ENCODE results near the gene RSL1D1. TPM values are rescaled to one million over a fixed set of nuclear protein-coding genes. Genes with fewer than 3 reads are reported as not detected.

Gene RSL1D1
- total RNA-seq, 3 donors from 2014 or later = 81.9 to 116 (median 82.0) TPM

GRCh38 chr16:11794996-11795886 is 56.1 kb downstream of the RSL1D1 start:
- Histone ChIP-seq H3K4me3 (no peak overlapping the region), H3K36me3 (ENCODE audit: low read depth) (no peaks in the 10 kb centered on the region), H3K4me1 (ENCODE audit: low read depth) (peaks cover 47% of the 10 kb centered on the region), H3K9me3 (no peaks in the 10 kb centered on the region)
- no peak for ATAC-seq
- DNase-seq = peak in 1 of 3 donors; percentile 33
- intact Hi-C loops (cut with DNase I, micrococcal nuclease) = loop anchor here in 1 of 2 donors (5.0 kb wide), 1 partner anchor 53 kb away; the partner anchor contains the start of gene TXNDC11
- no peak for TF ChIP-seq CTCF (IDR thresholded peaks at IDR 0.05)

- Histone ChIP-seq H3K4me1 (ENCODE audit: low read depth) (peaks cover 47% of the 10 kb centered on the region), H3K4me3 (no peak overlapping the region), H3K9me3 (no peaks in the 10 kb centered on the region), H3K36me3 (ENCODE audit: low read depth) (no peaks in the 10 kb centered on the region)
- intact Hi-C loops (cut with DNase I, micrococcal nuclease) = no loop called here
- DNase-seq (no peak), ATAC-seq (no peak)
- no peak for TF ChIP-seq CTCF (IDR thresholded peaks at IDR 0.05)
Measured at GRCh38 chr16:11794447-11794846, 56.9 kb downstream of the RSL1D1 start.

- peak in 1 of 3 donors; percentile 61 for DNase-seq
- no peaks in the 10 kb centered on the region for H3K9me3 ChIP-seq
- no peak overlapping the region for H3K4me3 ChIP-seq
- no peaks in the 10 kb centered on the region for H3K36me3 ChIP-seq (ENCODE audit: low read depth)
- peaks cover 43% of the 10 kb centered on the region for H3K4me1 ChIP-seq (ENCODE audit: low read depth)
- ATAC-seq = no peak
- no peak for TF ChIP-seq CTCF (IDR thresholded peaks at IDR 0.05)
- intact Hi-C loops (cut with DNase I, micrococcal nuclease) = no loop called here
Measured at GRCh38 chr16:11793840-11794239, 57.5 kb downstream of the RSL1D1 start.

GRCh38 chr16:11792410-11793241 is 58.7 kb downstream of the RSL1D1 start:
- Histone ChIP-seq H3K36me3 (ENCODE audit: low read depth) (no peaks in the 10 kb centered on the region), H3K9me3 (no peaks in the 10 kb centered on the region), H3K4me1 (ENCODE audit: low read depth) (peaks cover 31% of the 10 kb centered on the region), H3K4me3 (peak overlapping the region; percentile 3)
- TF ChIP-seq CTCF (IDR thresholded peaks at IDR 0.05) = no peak
- intact Hi-C loops (cut with DNase I, micrococcal nuclease) = no loop called here
- peak; percentile 56 for ATAC-seq
- DNase-seq = peak in 2 of 3 donors; percentile 59 to 77

- Histone ChIP-seq H3K9me3 (no peaks in the 10 kb centered on the region), H3K4me3 (no peak overlapping the region), H3K4me1 (ENCODE audit: low read depth) (peaks cover 39% of the 10 kb centered on the region), H3K36me3 (ENCODE audit: low read depth) (no peaks in the 10 kb centered on the region)
- DNase-seq (no peak), ATAC-seq (no peak)
- intact Hi-C loops (cut with DNase I, micrococcal nuclease) = no loop called here
- no peak for TF ChIP-seq CTCF (IDR thresholded peaks at IDR 0.05)
Measured at GRCh38 chr16:11791144-11791828, 60.1 kb downstream of the RSL1D1 start.

All from mucosa of descending colon (tissue), 3 donors.